K562 (cell line): ENCODE measurements around the gene GPX6. TPM values are rescaled to one million over a fixed set of nuclear protein-coding genes. Genes with fewer than 3 reads are reported as not detected.

Experiments used
- ATAC-seq: fragments of 200-7000 bp; cut with Tn5 transposase; 3 replicates; pipeline ENCODE4 v1.9.1; 2020; ENCODE audit warnings: moderate library complexity
- BruUV-seq: library from RNA; stranded (reverse); fragments of 400-500 nt; replicated peaks from 2 replicates; lab custom pipeline; 2021; lab: Mats Ljungman, UMichigan
- CTCF ChIA-PET: fragments of 300-600 bp; formaldehyde crosslinking; extraction: SDS; loops from one replicate; lab custom pipeline; 2021; ENCODE audit warnings: low intra/inter-chr PET ratio; lab: Yijun Ruan, JAX
- POLR2A ChIA-PET: fragments of 300-600, 350-650 bp; sonication (Branson Sonifier 250); formaldehyde crosslinking; extraction: SDS; loops from one replicate; lab custom pipeline; 2021; ENCODE audit warnings: antibody characterized with exemption, inconsistent platforms; lab: Yijun Ruan, JAX
- DNase-seq, 4 experiments: peaks; one replicate each; pipeline versions ENCODE4 v3.0.0 to v3.0.0-alpha.2; 2011 to 2018; ENCODE audit warnings: low spot score in 3 of 4, mixed read lengths in 3 of 4; ENCODE audit errors: extremely low read depth in 1 of 4
- FAIRE-seq: peaks from 2 replicates; lab custom pipeline; 2011; peaks lifted over from hg19 to GRCh38; lab: Jason Lieb, UNC
- H2AFZ ChIP-seq: 2 replicates; pipeline ENCODE4 v1.6.0; 2011; ENCODE audit warnings: low read depth, low read length, control low read depth, inconsistent platforms
- H3K27ac ChIP-seq: fragments of 200-600 bp; 3 replicates; pipeline ENCODE4 v1.8.0; 2011; ENCODE audit warnings: low read depth, mild to moderate bottlenecking, control low read depth, inconsistent platforms, low read length, moderate library complexity, mixed read lengths; ENCODE audit errors: extremely low read depth
- H3K27me3 ChIP-seq, 2 experiments: fragments of 300-600 bp in 1 of 2; 2 replicates in 1 of 2; 3 replicates in 1 of 2; pipeline versions ENCODE4 v1.6.0 to v1.8.0; 2011; ENCODE audit warnings: inconsistent platforms in 2 of 2, low read length in 2 of 2, mild to moderate bottlenecking in 1 of 2, mixed read lengths in 1 of 2, moderate library complexity in 1 of 2; ENCODE audit not compliant: control insufficient read depth in 2 of 2, insufficient read depth in 2 of 2
- H3K36me3 ChIP-seq: fragments of 300-600 bp; 3 replicates; pipeline ENCODE4 v1.8.0; 2011; ENCODE audit warnings: mild to moderate bottlenecking, low read length, inconsistent platforms; ENCODE audit not compliant: control insufficient read depth, insufficient read depth
- H3K4me1 ChIP-seq, 2 experiments: fragments of 200-600 bp in 1 of 2; replicated peaks in 1 of 2; 2 replicates in 1 of 2; 3 replicates in 1 of 2; pipeline versions ENCODE4 v1.5.1 to v1.8.0; 2011; ENCODE audit warnings: inconsistent platforms in 2 of 2, low read length in 2 of 2, mild to moderate bottlenecking in 1 of 2, mixed read lengths in 1 of 2, moderate library complexity in 1 of 2; ENCODE audit not compliant: control insufficient read depth in 2 of 2, insufficient read depth in 2 of 2
- H3K4me2 ChIP-seq: 2 replicates; pipeline ENCODE4 v1.6.1; 2011; ENCODE audit warnings: low read length, control low read depth, inconsistent platforms, mixed read lengths; ENCODE audit not compliant: insufficient read depth
- H3K4me3 ChIP-seq: fragments of 200-600 bp; sonication (generic), shearing (Covaris generic); 2 replicates; pipeline ENCODE4 v1.5.1; 2016; ENCODE audit warnings: control low read depth, inconsistent platforms
- H3K79me2 ChIP-seq: fragments of 200-600 bp; 3 replicates; pipeline ENCODE4 v1.8.0; 2011; ENCODE audit warnings: low read length, inconsistent platforms; ENCODE audit not compliant: control insufficient read depth, insufficient read depth
- H3K9ac ChIP-seq, 2 experiments: 2 replicates each; pipeline versions ENCODE4 v1.6.0 to v1.6.1; 2011; ENCODE audit warnings: low read depth in 2 of 2, low read length in 2 of 2, control low read depth in 1 of 2, inconsistent platforms in 1 of 2, mild to moderate bottlenecking in 1 of 2, mixed read lengths in 1 of 2; ENCODE audit not compliant: insufficient read depth in 1 of 2
- H3K9me1 ChIP-seq: one replicate; pipeline ENCODE4 v1.6.0; 2011; ENCODE audit warnings: inconsistent platforms, mild to moderate bottlenecking, low read length, moderate library complexity; ENCODE audit not compliant: control insufficient read depth, insufficient read depth
- H3K9me3 ChIP-seq: replicated peaks from 2 replicates; pipeline ENCODE4 v1.5.1; 2011; ENCODE audit warnings: low read depth, low read length, inconsistent platforms; ENCODE audit not compliant: control insufficient read depth, insufficient read depth
- H4K20me1 ChIP-seq: replicated peaks from 2 replicates; pipeline ENCODE4 v1.6.1; 2011; ENCODE audit warnings: low read length, inconsistent platforms, mixed read lengths; ENCODE audit not compliant: control insufficient read depth, insufficient read depth
- ASH1L ChIP-seq: fragments of 450-650 bp; IDR thresholded peaks from 2 replicates; pipeline ENCODE4 v1.6.1; 2018; ENCODE audit warnings: borderline replicate concordance, mild to moderate bottlenecking, low read depth; ENCODE audit not compliant: partially characterized antibody
- CTCF ChIP-seq, 3 experiments: IDR thresholded peaks in 2 of 3; conservative IDR thresholded peaks in 1 of 3; 2 replicates each; pipeline ENCODE4 v1.5.1; 2011 to 2012; ENCODE audit warnings: low read length in 3 of 3, mild to moderate bottlenecking in 3 of 3, control low read depth in 2 of 3, improper control_type of control experiment in 1 of 3, inconsistent platforms in 1 of 3, low read depth in 1 of 3, mixed read lengths in 1 of 3, moderate library complexity in 1 of 3; ENCODE audit not compliant: insufficient read depth in 2 of 3
- EZH2 ChIP-seq: IDR thresholded peaks from 2 replicates; pipeline ENCODE4 v1.6.1; 2012; ENCODE audit warnings: low read depth, mild to moderate bottlenecking, inconsistent platforms, low read length, borderline replicate concordance
- FOXP1 ChIP-seq: sonication (generic); formaldehyde crosslinking; IDR thresholded peaks from 2 replicates; pipeline ENCODE4 v1.8.0; 2022; ENCODE audit warnings: mild to moderate bottlenecking, missing genetic modification reagents
- HDGF ChIP-seq: fragments of 450-650 bp; IDR thresholded peaks from 2 replicates; pipeline ENCODE4 v1.6.1; 2016
- LARP7 ChIP-seq: fragments of 450-650 bp; IDR thresholded peaks from 2 replicates; pipeline ENCODE4 v1.6.1; 2016
- SIRT6 ChIP-seq: IDR thresholded peaks from one replicate; pipeline ENCODE4 v1.6.1; 2012; ENCODE audit warnings: low read depth, mild to moderate bottlenecking, control low read depth, inconsistent platforms, low read length, moderate library complexity
- SMARCE1 ChIP-seq: fragments of 450-650 bp; IDR thresholded peaks from 2 replicates; pipeline ENCODE4 v1.7.1; 2016; ENCODE audit warnings: mild to moderate bottlenecking
- SNIP1 ChIP-seq: fragments of 450-650 bp; IDR thresholded peaks from 2 replicates; pipeline ENCODE4 v1.7.1; 2017; ENCODE audit warnings: low read depth, mild to moderate bottlenecking
- STAG1 ChIP-seq: sonication (generic); formaldehyde crosslinking; IDR thresholded peaks from 2 replicates; pipeline ENCODE4 v1.5.0; 2020; ENCODE audit warnings: missing genetic modification reagents, borderline replicate concordance
- TCF3 ChIP-seq: sonication (generic); formaldehyde crosslinking; IDR thresholded peaks from 2 replicates; pipeline ENCODE4 v1.4.0; 2020; ENCODE audit warnings: mild to moderate bottlenecking, missing genetic modification reagents
- TCF7 ChIP-seq: sonication (generic); IDR thresholded peaks from 2 replicates; pipeline ENCODE4 v1.6.1; 2016; ENCODE audit warnings: antibody characterized with exemption, borderline replicate concordance
- ZFP91 ChIP-seq: sonication (generic); formaldehyde crosslinking; IDR thresholded peaks from 2 replicates; pipeline ENCODE4 v1.8.0; 2022; ENCODE audit warnings: mild to moderate bottlenecking, missing genetic modification reagents
- ZNF696 ChIP-seq: fragments of 250-450 bp; sonication (Bioruptor Pico); conservative IDR thresholded peaks from 2 replicates; pipeline ENCODE4 v1.4.0; 2020; ENCODE audit warnings: mild to moderate bottlenecking, moderate library complexity
- WGBS: fragments of 100-300 bp; shearing (Covaris generic); methylation state at CpG from one replicate; pipeline ENCODE4 v1.1.6; 2016; ENCODE audit warnings: low coverage, mixed read lengths; ENCODE audit not compliant: insufficient coverage; ENCODE audit errors: missing lambda C conversion rate; 5-methylcytosine and 5-hydroxymethylcytosine counted together
- in situ Hi-C: fragments of 300-500 bp; cut with MboI; formaldehyde crosslinking; loops from 4 replicates; pipeline ENCODE4 v1.15.0; 2018; ENCODE audit warnings: inconsistent platforms, mixed read lengths
- intact Hi-C: fragments of 100-400 bp; cut with micrococcal nuclease; formaldehyde crosslinking; loops from 2 replicates; pipeline ENCODE4 v1.14.2; 2022
- polyA plus RNA-seq, 8 experiments: library from polyadenylated mRNA; depleted of rRNA in 4 of 8; stranded (reverse) in 5 of 8; unstranded in 3 of 8; fragments of >200 nt; fragmentation: Nextera tagmentation in 2 of 8; fragmentation: Illumina TruSeq in 1 of 8; extraction: Ambion mirVana in 2 of 8; extraction: Trizol in 1 of 8; gene quantifications; 2 replicates each; pipeline versions ENCODE4 v1.2.1 to v1.2.3, GENCODE V29; 2011 to 2014; ENCODE audit warnings: inconsistent platforms in 1 of 8, missing spikeins in 1 of 8
- total RNA-seq, 7 experiments: library from RNA; depleted of rRNA in 6 of 7; stranded (reverse); fragments of >200 nt in 6 of 7; fragmentation: Illumina TruSeq in 2 of 7; extraction: Trizol in 2 of 7; gene quantifications; 2 replicates each; pipeline versions ENCODE4 v1.2.1 to v1.2.3, GENCODE V29; 2011 to 2021; ENCODE audit warnings: low replicate concordance in 1 of 7
- TF ChIP-seq, protein P1 (sequence below): sonication (generic); formaldehyde crosslinking; IDR thresholded peaks from 2 replicates; pipeline ENCODE4 v1.8.1; 2023; ENCODE audit warnings: mild to moderate bottlenecking, missing genetic modification reagents
- TF ChIP-seq, protein P2 (sequence below): fragments of 250-450 bp; sonication (Bioruptor Pico); IDR thresholded peaks from 2 replicates; pipeline ENCODE4 v1.4.0; 2020

The GPX6 gene
- total and polyA plus RNA-seq, 9 of the 15 experiments (the other 6 are each of a cell fraction or from before 2014, with no cell fraction given): not detected

DNA sequence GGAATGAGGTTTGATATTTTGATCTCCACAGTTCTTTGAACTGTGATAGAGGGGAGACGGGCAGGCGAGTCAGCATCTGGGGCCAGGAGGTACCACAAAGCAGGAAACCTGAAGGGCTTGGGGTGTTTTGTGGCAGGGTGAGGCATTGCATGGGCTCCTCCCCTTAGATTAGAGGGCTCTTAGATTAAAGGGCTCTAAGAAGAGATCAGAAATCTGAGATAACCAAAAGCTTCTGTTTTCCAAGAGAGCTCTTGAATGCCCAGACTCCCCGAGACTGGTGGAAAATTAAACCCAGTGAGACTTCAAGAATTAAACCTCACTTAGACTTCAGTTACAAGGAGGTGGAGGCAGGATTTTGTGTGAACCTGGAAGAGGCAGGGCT is 7.6 kb upstream of the GPX6 start:
- Histone ChIP-seq H3K27ac (no peak overlapping the region), H3K4me1 (peaks cover 6 to 16% of the 10 kb centered on the region in 2 experiments; a peak in 4 of 5 replicates), H3K9me1 (no peaks in the 10 kb centered on the region), H3K9ac (no peak overlapping the region; a peak in 1 of 4 replicates), H3K79me2 (no peaks in the 10 kb centered on the region), H4K20me1 (no peaks in the 10 kb centered on the region), H3K36me3 (no peaks in the 10 kb centered on the region), H2AFZ (no peak overlapping the region), H3K4me3 (no peak overlapping the region), H3K27me3 (no peaks in the 10 kb centered on the region; a peak in 1 of 5 replicates), H3K4me2 (no peak overlapping the region), H3K9me3 (no peaks in the 10 kb centered on the region)
- in situ Hi-C loops (no loop called here), intact Hi-C loops (no loop called here)
- 5% methylated on average over 3 of the region's 3 CpGs for WGBS
- ATAC-seq: peak; percentile 61
- CTCF ChIA-PET: no interaction called here
- no TSS peak for BruUV-seq
- TF ChIP-seq HDGF (no peak), ASH1L (no peak), EZH2 (no peak), FOXP1 (CRISPR knock-in tag) (no peak), TCF7 (no peak), STAG1 (CRISPR knock-in tag) (no peak), LARP7 (no peak), ZNF696 (CRISPR knock-in tag) (no peak), SNIP1 (no peak), TCF3 (no peak), SIRT6 (no peak), CTCF (IDR thresholded peaks at IDR 0.05 in 2 of 3, conservative IDR thresholded peaks at IDR 0.05 in 1 of 3; ENCODE audit: insufficient read depth in 2 of 3, low read depth in 1 of 3, low read length in 3 of 3) (no peak), SMARCE1 (no peak), ZFP91 (CRISPR knock-in tag) (no peak)
- TF ChIP-seq, protein P1, sequence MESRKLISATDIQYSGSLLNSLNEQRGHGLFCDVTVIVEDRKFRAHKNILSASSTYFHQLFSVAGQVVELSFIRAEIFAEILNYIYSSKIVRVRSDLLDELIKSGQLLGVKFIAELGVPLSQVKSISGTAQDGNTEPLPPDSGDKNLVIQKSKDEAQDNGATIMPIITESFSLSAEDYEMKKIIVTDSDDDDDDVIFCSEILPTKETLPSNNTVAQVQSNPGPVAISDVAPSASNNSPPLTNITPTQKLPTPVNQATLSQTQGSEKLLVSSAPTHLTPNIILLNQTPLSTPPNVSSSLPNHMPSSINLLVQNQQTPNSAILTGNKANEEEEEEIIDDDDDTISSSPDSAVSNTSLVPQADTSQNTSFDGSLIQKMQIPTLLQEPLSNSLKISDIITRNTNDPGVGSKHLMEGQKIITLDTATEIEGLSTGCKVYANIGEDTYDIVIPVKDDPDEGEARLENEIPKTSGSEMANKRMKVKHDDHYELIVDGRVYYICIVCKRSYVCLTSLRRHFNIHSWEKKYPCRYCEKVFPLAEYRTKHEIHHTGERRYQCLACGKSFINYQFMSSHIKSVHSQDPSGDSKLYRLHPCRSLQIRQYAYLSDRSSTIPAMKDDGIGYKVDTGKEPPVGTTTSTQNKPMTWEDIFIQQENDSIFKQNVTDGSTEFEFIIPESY (CRISPR knock-in tag): no peak
- TF ChIP-seq, protein P2, sequence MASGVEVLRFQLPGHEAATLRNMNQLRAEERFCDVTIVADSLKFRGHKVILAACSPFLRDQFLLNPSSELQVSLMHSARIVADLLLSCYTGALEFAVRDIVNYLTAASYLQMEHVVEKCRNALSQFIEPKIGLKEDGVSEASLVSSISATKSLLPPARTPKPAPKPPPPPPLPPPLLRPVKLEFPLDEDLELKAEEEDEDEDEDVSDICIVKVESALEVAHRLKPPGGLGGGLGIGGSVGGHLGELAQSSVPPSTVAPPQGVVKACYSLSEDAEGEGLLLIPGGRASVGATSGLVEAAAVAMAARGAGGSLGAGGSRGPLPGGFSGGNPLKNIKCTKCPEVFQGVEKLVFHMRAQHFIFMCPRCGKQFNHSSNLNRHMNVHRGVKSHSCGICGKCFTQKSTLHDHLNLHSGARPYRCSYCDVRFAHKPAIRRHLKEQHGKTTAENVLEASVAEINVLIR (CRISPR knock-in tag): no peak
- peak; percentile 23 to 56 (median 44) for DNase-seq
- POLR2A ChIA-PET: interaction anchor here (1.0 kb wide), 1 partner anchor 35 kb away, joined by 4 read pairs; no protein-coding TSS in a partner anchor
- no peak for FAIRE-seq
